Cardiac fibroblast (primary cell): ENCODE measurements around the gene RHNO1.
"Not testable (repeated sequence)": the region's sequence is repeated elsewhere in the genome, so short reads cannot be mapped to it uniquely, and the experiment has no call there.

ENCODE experiments used
- DNase-seq, 2 donors: peaks; one replicate each; pipeline versions ENCODE4 v3.0.0 to v3.0.0-alpha.2; 2010; ENCODE audit warnings: low read depth in 2 of 2
- H3K4me3 ChIP-seq, 2 donors: replicated peaks in 1 of 2; 1 replicate in 1 of 2; 2 replicates in 1 of 2; pipeline ENCODE4 v1.5.1; 2011; ENCODE audit warnings: low read depth in 2 of 2, low read length in 2 of 2, mild to moderate bottlenecking in 2 of 2, moderate library complexity in 1 of 2
- CTCF ChIP-seq: IDR thresholded peaks from one replicate; pipeline ENCODE4 v1.5.1; 2011; ENCODE audit warnings: low read depth, mild to moderate bottlenecking, low read length, inconsistent platforms

RHNO1 gene

GRCh38 chr12:2857576-2857975 is 19.4 kb upstream of the RHNO1 start:
- no peak for TF ChIP-seq CTCF
- no peak overlapping the region for H3K4me3 ChIP-seq
- DNase-seq: no peak

GRCh38 chr12:2858334-2858733 is 18.7 kb upstream of the RHNO1 start:
- no peak for TF ChIP-seq CTCF
- no peak for DNase-seq
- no peak overlapping the region for H3K4me3 ChIP-seq

GRCh38 chr12:2858944-2859421 is 18.0 kb upstream of the RHNO1 start:
- TF ChIP-seq CTCF: no peak
- no peak overlapping the region for H3K4me3 ChIP-seq
- no peak for DNase-seq

- no peak overlapping the region for H3K4me3 ChIP-seq
- no peak for TF ChIP-seq CTCF
- DNase-seq: no peak
These were observed 16.9 kb upstream of the RHNO1 start for GRCh38 chr12:2860170-2860569.

GRCh38 chr12:2862876-2863275 is 14.1 kb upstream of the RHNO1 start:
- no peak overlapping the region for H3K4me3 ChIP-seq
- no peak for DNase-seq
- TF ChIP-seq CTCF: no peak

- H3K4me3 ChIP-seq, DNase-seq: not testable (repeated sequence)
These were observed 13.6 kb upstream of the RHNO1 start for GRCh38 chr12:2863402-2863801.

- DNase-seq: no peak
- no peak for TF ChIP-seq CTCF
- H3K4me3 ChIP-seq: no peak overlapping the region
These were observed 12.8 kb upstream of the RHNO1 start for GRCh38 chr12:2864198-2864597.

GRCh38 chr12:2868986-2869632 is 7.9 kb upstream of the RHNO1 start:
- DNase-seq: peak in 1 of 2 donors; percentile 46
- H3K4me3 ChIP-seq: not testable (repeated sequence)
